ENCODE data around the gene MAEA. TPM values are rescaled to one million over a fixed set of nuclear protein-coding genes. Genes with fewer than 3 reads are reported as not detected.

Gene MAEA
- total and polyA plus RNA-seq, 4 donors: 20.9 to 33.9 (median 29.8) TPM

- no peak for TF ChIP-seq EGR1 (IDR thresholded peaks at IDR 0.05; ENCODE audit: low read depth in 2 of 2)
- TF ChIP-seq, protein P1, sequence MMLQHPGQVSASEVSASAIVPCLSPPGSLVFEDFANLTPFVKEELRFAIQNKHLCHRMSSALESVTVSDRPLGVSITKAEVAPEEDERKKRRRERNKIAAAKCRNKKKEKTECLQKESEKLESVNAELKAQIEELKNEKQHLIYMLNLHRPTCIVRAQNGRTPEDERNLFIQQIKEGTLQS (IDR thresholded peaks at IDR 0.05): no peak
- no peak for TF ChIP-seq HNF4A (conservative IDR thresholded peaks at IDR 0.05)
- Histone ChIP-seq H3K27ac (ENCODE audit: low read depth in 1 of 2, low read length in 2 of 2) (no peak overlapping the region), H3K4me3 (ENCODE audit: low read depth in 1 of 3, low read length in 3 of 3) (no peak overlapping the region), H3K9me3 (ENCODE audit: control insufficient read depth in 4 of 4, low read length in 3 of 4) (no peaks in the 10 kb centered on the region), H3K9ac (ENCODE audit: low read depth in 1 of 2, low read length in 2 of 2) (no peak overlapping the region), H3K36me3 (ENCODE audit: control insufficient read depth in 4 of 4, insufficient read depth in 3 of 4, low read depth in 1 of 4, low read length in 3 of 4) (peaks cover 0 to 26% (median 9%) of the 10 kb centered on the region in 4 donors), H3K27me3 (ENCODE audit: control insufficient read depth in 4 of 4, insufficient read depth in 4 of 4, low read length in 3 of 4) (no peaks in the 10 kb centered on the region), H3K4me1 (ENCODE audit: control insufficient read depth in 4 of 4, insufficient read depth in 4 of 4, low read length in 3 of 4) (no peaks in the 10 kb centered on the region)
- DNase-seq (ENCODE audit: low spot score): no peak
- 96% methylated on average over 38 of the region's 38 CpGs for WGBS
Observed at GRCh38 chr4:1358421-1359143, 68.9 kb downstream of the MAEA start.

DNA sequence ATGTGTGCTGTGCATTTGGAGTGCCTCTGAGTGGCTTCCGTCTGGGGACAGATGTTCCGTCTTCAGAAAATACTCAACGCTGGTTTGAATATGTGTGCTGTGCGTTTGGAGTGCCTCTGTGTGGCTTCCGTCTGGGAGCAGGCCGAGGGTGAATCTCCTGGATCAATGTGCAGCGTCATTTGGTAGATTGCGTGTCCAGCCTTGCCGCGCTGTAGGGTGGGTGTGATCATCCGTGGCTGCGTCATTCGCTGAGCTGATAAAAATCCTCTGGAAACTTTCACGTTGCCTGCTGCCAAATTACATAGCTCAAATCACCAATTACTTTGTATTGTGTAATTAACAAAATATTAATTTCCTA lies 69.4 kb downstream of the MAEA start:
- DNase-seq (ENCODE audit: low spot score): no peak
- Histone ChIP-seq H3K4me3 (ENCODE audit: low read depth in 1 of 3, low read length in 3 of 3) (no peak overlapping the region), H3K9me3 (ENCODE audit: control insufficient read depth in 4 of 4, low read length in 3 of 4) (no peaks in the 10 kb centered on the region), H3K36me3 (ENCODE audit: control insufficient read depth in 4 of 4, insufficient read depth in 3 of 4, low read depth in 1 of 4, low read length in 3 of 4) (peaks cover 0 to 24% (median 9%) of the 10 kb centered on the region in 4 donors), H3K27me3 (ENCODE audit: control insufficient read depth in 4 of 4, insufficient read depth in 4 of 4, low read length in 3 of 4) (no peaks in the 10 kb centered on the region), H3K9ac (ENCODE audit: low read depth in 1 of 2, low read length in 2 of 2) (no peak overlapping the region), H3K4me1 (ENCODE audit: control insufficient read depth in 4 of 4, insufficient read depth in 4 of 4, low read length in 3 of 4) (no peaks in the 10 kb centered on the region), H3K27ac (ENCODE audit: low read depth in 1 of 2, low read length in 2 of 2) (no peak overlapping the region)
- no peak for TF ChIP-seq FOXA1 (IDR thresholded peaks at IDR 0.05)
- TF ChIP-seq ZBTB33 (IDR thresholded peaks at IDR 0.05): no peak
- TF ChIP-seq HNF4G (IDR thresholded peaks at IDR 0.05): no peak
- 94% methylated on average over 14 of the region's 14 CpGs for WGBS

DNA sequence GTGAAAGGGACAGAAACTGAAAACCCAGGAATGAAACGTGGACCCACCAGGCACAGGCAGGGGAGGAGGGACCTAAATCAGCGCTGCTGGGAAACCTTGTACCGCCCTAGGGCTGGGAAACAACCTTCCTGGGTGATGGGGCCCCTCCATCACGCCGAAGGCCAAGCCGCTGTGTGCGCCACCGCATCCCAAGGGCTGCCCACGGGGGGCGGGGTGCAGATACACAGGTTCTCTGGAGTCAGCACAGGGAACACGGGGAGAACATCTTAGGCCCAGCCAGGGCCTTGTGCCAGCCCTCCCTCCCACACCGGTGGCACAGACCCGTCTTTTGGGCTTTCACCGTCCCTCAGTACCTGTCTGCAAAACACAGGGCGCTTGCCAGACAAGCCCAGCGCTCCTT lies 70.3 kb downstream of the MAEA start:
- H3K9me3 ChIP-seq (ENCODE audit: control insufficient read depth in 4 of 4, low read length in 3 of 4): no peaks in the 10 kb centered on the region
- H3K4me3 ChIP-seq (ENCODE audit: low read depth in 1 of 3, low read length in 3 of 3): no peak overlapping the region
- 95% methylated on average over 16 of the region's 16 CpGs for WGBS
- no peak overlapping the region for H3K27ac ChIP-seq (ENCODE audit: low read depth in 1 of 2, low read length in 2 of 2)
- peaks cover 0 to 19% (median 9%) of the 10 kb centered on the region in 4 donors for H3K36me3 ChIP-seq (ENCODE audit: control insufficient read depth in 4 of 4, insufficient read depth in 3 of 4, low read depth in 1 of 4, low read length in 3 of 4)
- H3K4me1 ChIP-seq (ENCODE audit: control insufficient read depth in 4 of 4, insufficient read depth in 4 of 4, low read length in 3 of 4): no peaks in the 10 kb centered on the region
- H3K9ac ChIP-seq (ENCODE audit: low read depth in 1 of 2, low read length in 2 of 2): no peak overlapping the region
- no peaks in the 10 kb centered on the region for H3K27me3 ChIP-seq (ENCODE audit: control insufficient read depth in 4 of 4, insufficient read depth in 4 of 4, low read length in 3 of 4)
- DNase-seq (ENCODE audit: low spot score): no peak
- TF ChIP-seq CTCF (IDR thresholded peaks at IDR 0.05; ENCODE audit: low read depth, low read length, missing input control) (no peak), FOXA2 (IDR thresholded peaks at IDR 0.05) (no peak), REST (IDR thresholded peaks at IDR 0.05) (no peak), JUND (IDR thresholded peaks at IDR 0.05) (no peak), RXRA (IDR thresholded peaks at IDR 0.05) (no peak), GABPA (IDR thresholded peaks at IDR 0.05 in 1 of 2, conservative IDR thresholded peaks at IDR 0.05 in 1 of 2) (no peak), FOXA1 (IDR thresholded peaks at IDR 0.05) (no peak), HNF4G (IDR thresholded peaks at IDR 0.05) (no peak), ZBTB33 (IDR thresholded peaks at IDR 0.05) (no peak), EGR1 (IDR thresholded peaks at IDR 0.05; ENCODE audit: low read depth in 2 of 2) (no peak), MAX (IDR thresholded peaks at IDR 0.05) (no peak), NR2F2 (IDR thresholded peaks at IDR 0.05) (no peak), YY1 (IDR thresholded peaks at IDR 0.05) (no peak), SP1 (IDR thresholded peaks at IDR 0.05) (no peak), RAD21 (IDR thresholded peaks at IDR 0.05) (no peak), HNF4A (conservative IDR thresholded peaks at IDR 0.05) (no peak)
- TF ChIP-seq, protein P1 (IDR thresholded peaks at IDR 0.05): no peak

Data from liver (tissue), 9 donors.